Measurements from ENCODE around the gene HLCS. TPM values are rescaled to one million over a fixed set of nuclear protein-coding genes. Genes with fewer than 3 reads are reported as not detected.

Gene HLCS
- polyA plus RNA-seq, 1 experiment, result 16.9 TPM

- H3K36me3 ChIP-seq (ENCODE audit: control insufficient read depth, insufficient read depth, low read length), result peaks cover 3% of the 10 kb centered on the region
- TF ChIP-seq CTCF (IDR thresholded peaks at IDR 0.05; ENCODE audit: insufficient read depth, low read depth, low read length), result no peak
- no peaks in the 10 kb centered on the region for H3K27me3 ChIP-seq (ENCODE audit: control insufficient read depth, insufficient read depth, low read length)
- ChIA-PET CTCF (interaction anchor here (1.0 to 2.2 kb wide), 6 partner anchors 10 to 27 kb away, joined by 3 to 11 read pairs (median 4); no protein-coding TSS in a partner anchor), POLR2A (no interaction called here)
- H3K4me3 ChIP-seq (ENCODE audit: low read depth, low read length), result no peak overlapping the region
- no peak for DNase-seq (ENCODE audit: low read depth)
Observed at GRCh38 chr21:36949171-36950141, 17.0 kb downstream of the HLCS start.

GRCh38 chr21:36948686-36949085 is 17.8 kb downstream of the HLCS start:
- Histone ChIP-seq H3K36me3 (ENCODE audit: control insufficient read depth, insufficient read depth, low read length) (peaks cover 3% of the 10 kb centered on the region), H3K27me3 (ENCODE audit: control insufficient read depth, insufficient read depth, low read length) (no peaks in the 10 kb centered on the region), H3K4me3 (ENCODE audit: low read depth, low read length) (no peak overlapping the region)
- no peak for DNase-seq (ENCODE audit: low read depth)
- TF ChIP-seq CTCF (IDR thresholded peaks at IDR 0.05; ENCODE audit: insufficient read depth, low read depth, low read length), result no peak
- ChIA-PET CTCF (interaction anchor here (1.0 to 2.2 kb wide), 5 partner anchors 9 to 28 kb away, joined by 3 to 11 read pairs (median 4); no protein-coding TSS in a partner anchor), POLR2A (no interaction called here)

GRCh38 chr21:36946949-36947356 is 19.5 kb downstream of the HLCS start:
- ChIA-PET POLR2A (no interaction called here), CTCF (interaction anchor here (1.1 to 2.2 kb wide), 3 partner anchors 17 to 43 kb away, joined by 3 to 6 read pairs (median 3); no protein-coding TSS in a partner anchor)
- H3K27me3 ChIP-seq (ENCODE audit: control insufficient read depth, insufficient read depth, low read length), result no peaks in the 10 kb centered on the region
- DNase-seq (ENCODE audit: low read depth), result no peak
- peaks cover 3% of the 10 kb centered on the region for H3K36me3 ChIP-seq (ENCODE audit: control insufficient read depth, insufficient read depth, low read length)
- TF ChIP-seq CTCF (IDR thresholded peaks at IDR 0.05; ENCODE audit: insufficient read depth, low read depth, low read length), result no peak
- no peak overlapping the region for H3K4me3 ChIP-seq (ENCODE audit: low read depth, low read length)

GRCh38 chr21:36945496-36946138 is 20.9 kb downstream of the HLCS start:
- no peak for DNase-seq (ENCODE audit: low read depth)

More at GRCh38 chr21:36945496-36946138, 20.9 kb downstream of the HLCS start:
- ChIA-PET POLR2A (no interaction called here), CTCF (interaction anchor here (2.2 kb wide), 1 partner anchor 44 kb away, joined by 6 read pairs; no protein-coding TSS in a partner anchor)
- no peak for TF ChIP-seq CTCF (IDR thresholded peaks at IDR 0.05; ENCODE audit: insufficient read depth, low read depth, low read length)
- Histone ChIP-seq H3K36me3 (ENCODE audit: control insufficient read depth, insufficient read depth, low read length) (peaks cover 3% of the 10 kb centered on the region), H3K27me3 (ENCODE audit: control insufficient read depth, insufficient read depth, low read length) (no peaks in the 10 kb centered on the region), H3K4me3 (ENCODE audit: low read depth, low read length) (no peak overlapping the region)

All from BJ (cell line).